Endodermal cell (in vitro differentiated cells): Measurements from ENCODE around the gene CCNJL. TPM values are rescaled to one million over a fixed set of nuclear protein-coding genes. Genes with fewer than 3 reads are reported as not detected.

Experiments
- DNase-seq: peaks from one replicate; pipeline ENCODE4 v3.0.0-alpha.2; 2017
- H3K27ac ChIP-seq: 2 replicates; pipeline ENCODE4 v1.5.1; 2013; ENCODE audit warnings: mild to moderate bottlenecking, low read depth, low read length, moderate library complexity
- H3K27me3 ChIP-seq: 2 replicates; pipeline ENCODE4 v1.6.1; 2013; ENCODE audit warnings: mild to moderate bottlenecking, low read length, moderate library complexity; ENCODE audit not compliant: insufficient read depth, control insufficient read depth, poor library complexity, severe bottlenecking
- H3K36me3 ChIP-seq: 2 replicates; pipeline ENCODE4 v1.7.0; 2013; ENCODE audit warnings: mild to moderate bottlenecking, low read length, moderate library complexity; ENCODE audit not compliant: control insufficient read depth, insufficient read depth
- H3K4me1 ChIP-seq: one replicate; pipeline ENCODE4 v1.7.0; 2013; ENCODE audit warnings: low read length; ENCODE audit not compliant: control insufficient read depth, insufficient read depth
- H3K4me3 ChIP-seq: 2 replicates; pipeline ENCODE4 v1.5.1; 2013; ENCODE audit warnings: mild to moderate bottlenecking, low read length, moderate library complexity
- H3K9ac ChIP-seq: 2 replicates; pipeline ENCODE4 v1.6.1; 2013; ENCODE audit warnings: mild to moderate bottlenecking, low read length, moderate library complexity; ENCODE audit not compliant: poor library complexity, severe bottlenecking; ENCODE audit errors: extremely low read depth
- H3K9me3 ChIP-seq: 2 replicates; pipeline ENCODE4 v1.6.1; 2013; ENCODE audit warnings: mild to moderate bottlenecking, low read length, moderate library complexity; ENCODE audit not compliant: control insufficient read depth
- H3K27ac Mint-ChIP-seq: 2 replicates; pipeline ENCODE4 v1.8.0; 2020; ENCODE audit warnings: mixed read lengths
- H3K27me3 Mint-ChIP-seq: 2 replicates; pipeline ENCODE4 v1.8.0; 2021; ENCODE audit warnings: mild to moderate bottlenecking, mixed read lengths; ENCODE audit not compliant: insufficient read depth
- H3K36me3 Mint-ChIP-seq: 2 replicates; pipeline ENCODE4 v1.8.0; 2020; ENCODE audit warnings: low read depth, mixed read lengths
- H3K4me1 Mint-ChIP-seq: 2 replicates; pipeline ENCODE4 v1.8.0; 2020; ENCODE audit warnings: mixed read lengths
- H3K4me3 Mint-ChIP-seq: 2 replicates; pipeline ENCODE4 v1.8.0; 2020; ENCODE audit warnings: mild to moderate bottlenecking, moderate library complexity, mixed read lengths
- H3K9me3 Mint-ChIP-seq: 2 replicates; pipeline ENCODE4 v1.8.0; 2020; ENCODE audit warnings: mild to moderate bottlenecking, mixed read lengths
- CTCF ChIP-seq: fragments of 200-600 bp; sonication (generic); conservative IDR thresholded peaks from 2 replicates; pipeline ENCODE4 v1.5.0; 2021; ENCODE audit warnings: antibody characterized with exemption, mild to moderate bottlenecking
- WGBS, 2 experiments: methylation state at CpG; one replicate each; pipeline versions ENCODE4 v1.1.5 to v1.1.7; 2013; ENCODE audit warnings: missing lambda C conversion rate in 2 of 2, mixed read lengths in 1 of 2; ENCODE audit not compliant: insufficient coverage in 1 of 2, insufficient read length in 1 of 2; 5-methylcytosine and 5-hydroxymethylcytosine counted together
- total RNA-seq, 2 donors: library from RNA; stranded (reverse); fragmentation: NEBNext Ultra II Directional in 1 of 2; extraction: Animal tissue kit (Norgen Biotek cat#: 25700) in 1 of 2; gene quantifications; 2 replicates in 1 of 2; 3 replicates in 1 of 2; pipeline ENCODE4 v1.2.1, GENCODE V29; 2021

CCNJL gene
- total RNA-seq, 2 donors from 2014 or later, result 14.1 to 18.7 TPM

- Mint-ChIP-seq H3K27me3 (no peaks in the 10 kb centered on the region), H3K36me3 (peaks cover 16% of the 10 kb centered on the region), H3K4me1 (peaks cover 14% of the 10 kb centered on the region), H3K4me3 (no peak overlapping the region), H3K27ac (peak overlapping the region; percentile 13), H3K9me3 (no peaks in the 10 kb centered on the region)
- H3K36me3 ChIP-seq, result peaks cover 4% of the 10 kb centered on the region
- TF ChIP-seq CTCF, result no peak
- peaks cover 4% of the 10 kb centered on the region for H3K4me1 ChIP-seq
- no peak overlapping the region for H3K9ac ChIP-seq
- H3K27ac ChIP-seq, result no peak overlapping the region
- no peaks in the 10 kb centered on the region for H3K27me3 ChIP-seq
- H3K4me3 ChIP-seq, result no peak overlapping the region
- no peak for DNase-seq
- no peaks in the 10 kb centered on the region for H3K9me3 ChIP-seq
- WGBS, 2 experiments, result 93% methylated on average over 9 to 10 of the region's 10 CpGs
These were observed 7.0 kb downstream of the CCNJL start for GRCh38 chr5:160305319-160305718.

- DNase-seq, result no peak
- H3K27me3 Mint-ChIP-seq, result no peaks in the 10 kb centered on the region
- no peak overlapping the region for H3K4me3 Mint-ChIP-seq
- Histone ChIP-seq H3K36me3 (peaks cover 4% of the 10 kb centered on the region), H3K9ac (no peak overlapping the region), H3K9me3 (no peaks in the 10 kb centered on the region), H3K4me3 (no peak overlapping the region), H3K27ac (no peak overlapping the region), H3K4me1 (peaks cover 4% of the 10 kb centered on the region), H3K27me3 (no peaks in the 10 kb centered on the region)
- TF ChIP-seq CTCF, result no peak
- H3K36me3 Mint-ChIP-seq, result peaks cover 11% of the 10 kb centered on the region
- H3K9me3 Mint-ChIP-seq, result no peaks in the 10 kb centered on the region
- peaks cover 14% of the 10 kb centered on the region for H3K4me1 Mint-ChIP-seq
- H3K27ac Mint-ChIP-seq, result no peak overlapping the region
- 78 to 88% methylated on average over 1 to 3 of the region's 3 CpGs for WGBS, 2 experiments
These were observed 8.7 kb downstream of the CCNJL start for GRCh38 chr5:160303690-160304089.

GRCh38 chr5:160298189-160298588, 14.2 kb downstream of the CCNJL start:
- H3K9me3 Mint-ChIP-seq, result no peaks in the 10 kb centered on the region
- Histone ChIP-seq H3K36me3 (no peaks in the 10 kb centered on the region), H3K9me3 (no peaks in the 10 kb centered on the region), H3K4me1 (peaks cover 6% of the 10 kb centered on the region), H3K9ac (no peak overlapping the region), H3K27me3 (no peaks in the 10 kb centered on the region), H3K27ac (no peak overlapping the region), H3K4me3 (no peak overlapping the region)
- no peaks in the 10 kb centered on the region for H3K27me3 Mint-ChIP-seq
- no peaks in the 10 kb centered on the region for H3K36me3 Mint-ChIP-seq
- peaks cover 32% of the 10 kb centered on the region for H3K4me1 Mint-ChIP-seq
- TF ChIP-seq CTCF, result no peak
- DNase-seq, result no peak
- no peak overlapping the region for H3K4me3 Mint-ChIP-seq
- no peak overlapping the region for H3K27ac Mint-ChIP-seq
- 95% methylated on average over 10 of the region's 10 CpGs for WGBS, 2 experiments
